ENCODE results near the gene SLC1A3. TPM values are rescaled to one million over a fixed set of nuclear protein-coding genes. Genes with fewer than 3 reads are reported as not detected.

The SLC1A3 gene
- total RNA-seq (2022) (6.0 and 7.9 TPM in 2 replicates), Bru-seq, nascent RNA (percentile 41 among the genes with signal in this experiment), BruChase-seq, experiment 1, labeled RNA remaining after a 6-hour chase (percentile 38 among the genes with signal in this experiment), BruChase-seq, experiment 2, labeled RNA remaining after a 2-hour chase (percentile 25 among the genes with signal in this experiment)
- long read RNA-seq, full-length matches to known transcripts: 9 of 11 reads
- long read RNA-seq, partial matches to known transcripts: 0 of 11 reads
- long read RNA-seq, other reads (novel, unspliced or antisense): 2 of 11 reads

DNA sequence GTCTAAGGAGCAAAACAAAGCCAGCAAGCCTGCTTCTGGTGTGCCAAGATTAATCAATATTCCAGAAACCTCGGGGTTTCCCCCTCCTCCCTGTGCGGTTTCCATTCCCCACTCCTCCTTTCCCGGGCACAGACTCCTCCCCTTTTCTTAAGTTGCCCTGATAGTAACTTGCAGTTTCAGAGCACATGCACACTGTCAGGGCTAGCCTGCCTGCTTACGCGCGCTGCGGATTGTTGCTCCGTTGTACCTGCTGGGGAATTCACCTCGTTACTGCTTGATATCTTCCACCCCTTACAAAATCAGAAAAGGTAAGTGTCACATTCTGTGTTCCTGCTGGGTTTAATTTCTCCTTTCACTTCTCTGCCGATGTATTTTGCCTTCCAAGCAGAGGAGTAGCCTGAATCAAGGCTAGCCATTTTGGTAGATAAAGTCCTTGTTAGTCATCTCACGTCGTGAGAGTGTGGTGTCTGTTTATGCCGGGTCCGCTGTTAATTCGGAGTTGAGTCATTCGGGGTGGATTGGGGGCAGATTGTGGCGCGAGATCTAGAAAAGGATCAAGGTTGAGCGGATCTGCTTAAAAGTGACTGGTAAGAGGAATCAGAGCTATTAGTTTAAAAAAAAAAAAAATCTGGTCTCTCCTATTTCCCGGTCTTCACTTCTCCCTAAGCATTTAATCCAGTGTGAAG is at the start of gene SLC1A3:
TSS of gene SLC1A3 (plus strand) at position 179 of the 686 bp plus-strand sequence. CDS start 1,818 bp downstream, outside the sequence.
- Mint-ChIP-seq H3K4me3 (ENCODE audit: low read depth, unreplicated experiment) (peak within 1 kb of the TSS; percentile 96), H3K9me3 (ENCODE audit: low read depth, unreplicated experiment) (no peaks in the 10 kb centered on the region), H3K4me1 (ENCODE audit: low read depth, unreplicated experiment) (no peaks in the 10 kb centered on the region), H3K27ac (ENCODE audit: unreplicated experiment) (peak within 1 kb of the TSS; percentile 78), H3K36me3 (ENCODE audit: insufficient read depth, unreplicated experiment) (peaks cover 11% of the 10 kb centered on the region), H3K27me3 (ENCODE audit: unreplicated experiment) (peaks cover 13% of the 10 kb centered on the region)
- intact Hi-C loops (cut with micrococcal nuclease; ENCODE audit: unreplicated experiment): loop anchor here (5.0 kb wide), 2 partner anchors 51 to 194 kb away; no protein-coding TSS in a partner anchor
- CTCF ChIA-PET: no interaction called here
- TF ChIP-seq, protein P1, sequence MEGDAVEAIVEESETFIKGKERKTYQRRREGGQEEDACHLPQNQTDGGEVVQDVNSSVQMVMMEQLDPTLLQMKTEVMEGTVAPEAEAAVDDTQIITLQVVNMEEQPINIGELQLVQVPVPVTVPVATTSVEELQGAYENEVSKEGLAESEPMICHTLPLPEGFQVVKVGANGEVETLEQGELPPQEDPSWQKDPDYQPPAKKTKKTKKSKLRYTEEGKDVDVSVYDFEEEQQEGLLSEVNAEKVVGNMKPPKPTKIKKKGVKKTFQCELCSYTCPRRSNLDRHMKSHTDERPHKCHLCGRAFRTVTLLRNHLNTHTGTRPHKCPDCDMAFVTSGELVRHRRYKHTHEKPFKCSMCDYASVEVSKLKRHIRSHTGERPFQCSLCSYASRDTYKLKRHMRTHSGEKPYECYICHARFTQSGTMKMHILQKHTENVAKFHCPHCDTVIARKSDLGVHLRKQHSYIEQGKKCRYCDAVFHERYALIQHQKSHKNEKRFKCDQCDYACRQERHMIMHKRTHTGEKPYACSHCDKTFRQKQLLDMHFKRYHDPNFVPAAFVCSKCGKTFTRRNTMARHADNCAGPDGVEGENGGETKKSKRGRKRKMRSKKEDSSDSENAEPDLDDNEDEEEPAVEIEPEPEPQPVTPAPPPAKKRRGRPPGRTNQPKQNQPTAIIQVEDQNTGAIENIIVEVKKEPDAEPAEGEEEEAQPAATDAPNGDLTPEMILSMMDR (IDR thresholded peaks at IDR 0.05; ENCODE audit: unreplicated experiment): no peak
- peak; percentile 70 for DNase-seq
- BruUV-seq (replicated peaks): TSS peak; percentile 81

DNA sequence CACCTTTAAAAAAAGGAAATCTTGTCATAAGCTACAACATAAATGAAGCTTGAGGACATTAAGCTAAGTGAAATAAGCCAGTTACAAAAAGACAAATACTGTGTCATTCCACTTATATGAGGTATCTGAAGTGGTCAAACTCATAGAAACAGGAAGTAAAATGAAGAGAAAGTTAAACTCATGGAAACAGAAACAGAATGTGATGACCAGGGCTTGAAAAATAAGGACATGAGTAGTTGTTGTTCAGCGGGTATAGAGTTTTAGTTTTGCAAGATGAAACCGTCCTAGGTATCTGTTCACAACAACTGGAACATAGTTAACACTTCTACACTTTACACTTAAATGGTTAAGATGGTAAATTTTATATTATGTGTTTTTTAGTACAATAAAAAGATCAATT is 47.8 kb upstream of the SLC1A3 start:
- no peak for DNase-seq
- peaks cover 3% of the 10 kb centered on the region for H3K9me3 Mint-ChIP-seq (ENCODE audit: low read depth, unreplicated experiment)

DNA sequence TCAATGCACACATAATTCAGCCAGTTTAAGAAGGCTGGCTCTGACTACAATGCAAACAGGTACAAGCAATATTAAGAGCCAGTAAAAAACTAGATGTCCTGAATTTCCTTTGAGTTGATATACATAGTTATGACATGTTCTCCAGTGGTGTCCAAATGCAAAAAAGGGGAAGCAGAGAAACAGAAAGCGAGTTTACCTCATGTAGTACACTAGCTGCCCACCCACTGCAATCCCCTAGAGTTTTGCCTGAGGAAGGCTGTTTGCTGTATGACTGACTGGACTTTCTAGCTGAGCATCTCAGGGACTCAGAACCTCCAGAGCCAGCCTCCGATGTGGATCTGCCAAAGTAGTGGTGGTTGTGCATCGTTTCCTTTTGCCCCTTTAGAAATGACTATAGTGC is 44.8 kb upstream of the SLC1A3 start:
- Mint-ChIP-seq H3K4me3 (ENCODE audit: low read depth, unreplicated experiment) (no peak overlapping the region), H3K9me3 (ENCODE audit: low read depth, unreplicated experiment) (peaks cover 1% of the 10 kb centered on the region), H3K27me3 (ENCODE audit: unreplicated experiment) (no peaks in the 10 kb centered on the region), H3K27ac (ENCODE audit: unreplicated experiment) (no peak overlapping the region), H3K36me3 (ENCODE audit: insufficient read depth, unreplicated experiment) (no peaks in the 10 kb centered on the region), H3K4me1 (ENCODE audit: low read depth, unreplicated experiment) (no peaks in the 10 kb centered on the region)
- no TSS peak for BruUV-seq (replicated peaks)
- DNase-seq: no peak
- TF ChIP-seq, protein P1 (IDR thresholded peaks at IDR 0.05; ENCODE audit: unreplicated experiment): no peak
- CTCF ChIA-PET: no interaction called here
- intact Hi-C loops (cut with micrococcal nuclease; ENCODE audit: unreplicated experiment): no loop called here

More for the DNA sequence above, 47.8 kb upstream of the SLC1A3 start:
- no peaks in the 10 kb centered on the region for H3K4me1 Mint-ChIP-seq (ENCODE audit: low read depth, unreplicated experiment)
- TF ChIP-seq, protein P1 (IDR thresholded peaks at IDR 0.05; ENCODE audit: unreplicated experiment): no peak
- H3K27ac Mint-ChIP-seq (ENCODE audit: unreplicated experiment): no peak overlapping the region
- intact Hi-C loops (cut with micrococcal nuclease; ENCODE audit: unreplicated experiment): no loop called here
- no peaks in the 10 kb centered on the region for H3K27me3 Mint-ChIP-seq (ENCODE audit: unreplicated experiment)
- no peak overlapping the region for H3K4me3 Mint-ChIP-seq (ENCODE audit: low read depth, unreplicated experiment)
- CTCF ChIA-PET: interaction anchor here (0.6 kb wide), 2 partner anchors 19 to 559 kb away, joined by 3 to 7 read pairs; no protein-coding TSS in a partner anchor
- BruUV-seq (replicated peaks): no TSS peak
- H3K36me3 Mint-ChIP-seq (ENCODE audit: insufficient read depth, unreplicated experiment): no peaks in the 10 kb centered on the region

DNA sequence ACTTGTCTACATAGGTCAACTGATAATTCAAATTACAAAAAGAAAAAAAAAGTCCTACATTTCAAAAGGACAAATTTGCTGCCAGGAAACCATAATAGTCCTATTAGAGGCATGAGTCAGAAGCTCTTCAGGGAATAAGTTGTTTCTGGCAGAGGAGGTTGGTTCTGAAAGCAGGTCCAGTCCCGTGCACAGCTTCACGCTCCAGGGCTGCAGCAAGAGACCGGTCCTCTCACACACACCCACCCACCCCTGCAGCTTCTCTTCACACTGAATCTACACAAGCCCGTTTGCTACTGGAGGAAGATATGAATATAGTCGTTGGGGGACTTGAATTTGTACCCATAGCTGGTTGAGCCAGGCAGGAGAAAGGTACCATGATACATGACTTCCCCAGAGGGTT is 36.9 kb upstream of the SLC1A3 start:
- Mint-ChIP-seq H3K27ac (ENCODE audit: unreplicated experiment) (no peak overlapping the region), H3K36me3 (ENCODE audit: insufficient read depth, unreplicated experiment) (no peaks in the 10 kb centered on the region), H3K4me1 (ENCODE audit: low read depth, unreplicated experiment) (no peaks in the 10 kb centered on the region), H3K4me3 (ENCODE audit: low read depth, unreplicated experiment) (no peak overlapping the region), H3K9me3 (ENCODE audit: low read depth, unreplicated experiment) (no peaks in the 10 kb centered on the region), H3K27me3 (ENCODE audit: unreplicated experiment) (no peaks in the 10 kb centered on the region)
- no TSS peak for BruUV-seq (replicated peaks)
- intact Hi-C loops (cut with micrococcal nuclease; ENCODE audit: unreplicated experiment): no loop called here
- TF ChIP-seq, protein P1 (IDR thresholded peaks at IDR 0.05; ENCODE audit: unreplicated experiment): no peak
- no peak for DNase-seq
- CTCF ChIA-PET: no interaction called here
